K562 (cell line): ENCODE results near the gene SLC16A10. TPM values are rescaled to one million over a fixed set of nuclear protein-coding genes. Genes with fewer than 3 reads are reported as not detected.

ENCODE experiments used
- ATAC-seq: fragments of 200-7000 bp; cut with Tn5 transposase; 3 replicates; pipeline ENCODE4 v1.9.1; 2020; ENCODE audit warnings: moderate library complexity
- BruUV-seq: library from RNA; stranded (reverse); fragments of 400-500 nt; replicated peaks from 2 replicates; lab custom pipeline; 2021; lab: Mats Ljungman, UMichigan
- CTCF ChIA-PET: fragments of 300-600 bp; formaldehyde crosslinking; extraction: SDS; loops from one replicate; lab custom pipeline; 2021; ENCODE audit warnings: low intra/inter-chr PET ratio; lab: Yijun Ruan, JAX
- POLR2A ChIA-PET: fragments of 300-600, 350-650 bp; sonication (Branson Sonifier 250); formaldehyde crosslinking; extraction: SDS; loops from one replicate; lab custom pipeline; 2021; ENCODE audit warnings: antibody characterized with exemption, inconsistent platforms; lab: Yijun Ruan, JAX
- DNase-seq, 4 experiments: peaks; one replicate each; pipeline versions ENCODE4 v3.0.0 to v3.0.0-alpha.2; 2011 to 2018; ENCODE audit warnings: low spot score in 3 of 4, mixed read lengths in 3 of 4; ENCODE audit errors: extremely low read depth in 1 of 4
- FAIRE-seq: peaks from 2 replicates; lab custom pipeline; 2011; peaks lifted over from hg19 to GRCh38; lab: Jason Lieb, UNC
- H2AFZ ChIP-seq: 2 replicates; pipeline ENCODE4 v1.6.0; 2011; ENCODE audit warnings: low read depth, low read length, control low read depth, inconsistent platforms
- H3K27ac ChIP-seq: fragments of 200-600 bp; 3 replicates; pipeline ENCODE4 v1.8.0; 2011; ENCODE audit warnings: low read depth, mild to moderate bottlenecking, control low read depth, inconsistent platforms, low read length, moderate library complexity, mixed read lengths; ENCODE audit errors: extremely low read depth
- H3K27me3 ChIP-seq, 2 experiments: fragments of 300-600 bp in 1 of 2; 2 replicates in 1 of 2; 3 replicates in 1 of 2; pipeline versions ENCODE4 v1.6.0 to v1.8.0; 2011; ENCODE audit warnings: inconsistent platforms in 2 of 2, low read length in 2 of 2, mild to moderate bottlenecking in 1 of 2, mixed read lengths in 1 of 2, moderate library complexity in 1 of 2; ENCODE audit not compliant: control insufficient read depth in 2 of 2, insufficient read depth in 2 of 2
- H3K36me3 ChIP-seq: fragments of 300-600 bp; 3 replicates; pipeline ENCODE4 v1.8.0; 2011; ENCODE audit warnings: mild to moderate bottlenecking, low read length, inconsistent platforms; ENCODE audit not compliant: control insufficient read depth, insufficient read depth
- H3K4me1 ChIP-seq, 2 experiments: fragments of 200-600 bp in 1 of 2; replicated peaks in 1 of 2; 2 replicates in 1 of 2; 3 replicates in 1 of 2; pipeline versions ENCODE4 v1.5.1 to v1.8.0; 2011; ENCODE audit warnings: inconsistent platforms in 2 of 2, low read length in 2 of 2, mild to moderate bottlenecking in 1 of 2, mixed read lengths in 1 of 2, moderate library complexity in 1 of 2; ENCODE audit not compliant: control insufficient read depth in 2 of 2, insufficient read depth in 2 of 2
- H3K4me2 ChIP-seq: 2 replicates; pipeline ENCODE4 v1.6.1; 2011; ENCODE audit warnings: low read length, control low read depth, inconsistent platforms, mixed read lengths; ENCODE audit not compliant: insufficient read depth
- H3K4me3 ChIP-seq: fragments of 200-600 bp; sonication (generic), shearing (Covaris generic); 2 replicates; pipeline ENCODE4 v1.5.1; 2016; ENCODE audit warnings: control low read depth, inconsistent platforms
- H3K79me2 ChIP-seq: fragments of 200-600 bp; 3 replicates; pipeline ENCODE4 v1.8.0; 2011; ENCODE audit warnings: low read length, inconsistent platforms; ENCODE audit not compliant: control insufficient read depth, insufficient read depth
- H3K9ac ChIP-seq, 2 experiments: 2 replicates each; pipeline versions ENCODE4 v1.6.0 to v1.6.1; 2011; ENCODE audit warnings: low read depth in 2 of 2, low read length in 2 of 2, control low read depth in 1 of 2, inconsistent platforms in 1 of 2, mild to moderate bottlenecking in 1 of 2, mixed read lengths in 1 of 2; ENCODE audit not compliant: insufficient read depth in 1 of 2
- H3K9me1 ChIP-seq: one replicate; pipeline ENCODE4 v1.6.0; 2011; ENCODE audit warnings: inconsistent platforms, mild to moderate bottlenecking, low read length, moderate library complexity; ENCODE audit not compliant: control insufficient read depth, insufficient read depth
- H3K9me3 ChIP-seq: replicated peaks from 2 replicates; pipeline ENCODE4 v1.5.1; 2011; ENCODE audit warnings: low read depth, low read length, inconsistent platforms; ENCODE audit not compliant: control insufficient read depth, insufficient read depth
- H4K20me1 ChIP-seq: replicated peaks from 2 replicates; pipeline ENCODE4 v1.6.1; 2011; ENCODE audit warnings: low read length, inconsistent platforms, mixed read lengths; ENCODE audit not compliant: control insufficient read depth, insufficient read depth
- ESRRB ChIP-seq: fragments of 250-450 bp; sonication (Bioruptor Pico); IDR thresholded peaks from 2 replicates; pipeline ENCODE4 v1.5.0; 2020; ENCODE audit warnings: mild to moderate bottlenecking, moderate library complexity, borderline replicate concordance
- FOXJ2 ChIP-seq: fragments of 200-800 bp; sonication (Bioruptor generic); IDR thresholded peaks from 2 replicates; pipeline ENCODE4 v1.6.1; 2016; ENCODE audit warnings: missing genetic modification characterization, missing compliant biosample characterization
- KLF16 ChIP-seq: IDR thresholded peaks from 2 replicates; pipeline ENCODE4 v1.6.1; 2016; ENCODE audit warnings: antibody characterized with exemption
- MEIS2 ChIP-seq: fragments of 450-650 bp; IDR thresholded peaks from 2 replicates; pipeline ENCODE4 v1.6.1; 2014; ENCODE audit warnings: mild to moderate bottlenecking; ENCODE audit not compliant: partially characterized antibody
- NBN ChIP-seq: fragments of 450-650 bp; IDR thresholded peaks from 2 replicates; pipeline ENCODE4 v1.6.1; 2016; ENCODE audit warnings: low read depth, mild to moderate bottlenecking
- PBX2 ChIP-seq, 2 experiments: IDR thresholded peaks in 1 of 2; conservative IDR thresholded peaks in 1 of 2; 2 replicates each; pipeline ENCODE4 v1.6.1; 2016; ENCODE audit warnings: low read depth in 2 of 2, mild to moderate bottlenecking in 1 of 2, missing compliant biosample characterization in 1 of 2, missing genetic modification characterization in 1 of 2, moderate library complexity in 1 of 2
- SMAD4 ChIP-seq: fragments of 250-450 bp; sonication (Bioruptor Pico); conservative IDR thresholded peaks from 2 replicates; pipeline ENCODE4 v1.8.0; 2021; ENCODE audit warnings: inconsistent platforms, mild to moderate bottlenecking, moderate library complexity
- SPI1 ChIP-seq: IDR thresholded peaks from 2 replicates; pipeline ENCODE4 v1.6.1; 2011; ENCODE audit warnings: low read depth, low read length, control low read depth, borderline replicate concordance
- ZNF77 ChIP-seq: fragments of 250-450 bp; sonication (Bioruptor Pico); IDR thresholded peaks from 2 replicates; pipeline ENCODE4 v1.5.0; 2020
- WGBS: fragments of 100-300 bp; shearing (Covaris generic); methylation state at CpG from one replicate; pipeline ENCODE4 v1.1.6; 2016; ENCODE audit warnings: low coverage, mixed read lengths; ENCODE audit not compliant: insufficient coverage; ENCODE audit errors: missing lambda C conversion rate; 5-methylcytosine and 5-hydroxymethylcytosine counted together
- in situ Hi-C: fragments of 300-500 bp; cut with MboI; formaldehyde crosslinking; loops from 4 replicates; pipeline ENCODE4 v1.15.0; 2018; ENCODE audit warnings: inconsistent platforms, mixed read lengths
- intact Hi-C: fragments of 100-400 bp; cut with micrococcal nuclease; formaldehyde crosslinking; loops from 2 replicates; pipeline ENCODE4 v1.14.2; 2022
- polyA plus RNA-seq, 8 experiments: library from polyadenylated mRNA; depleted of rRNA in 4 of 8; stranded (reverse) in 5 of 8; unstranded in 3 of 8; fragments of >200 nt; fragmentation: Nextera tagmentation in 2 of 8; fragmentation: Illumina TruSeq in 1 of 8; extraction: Ambion mirVana in 2 of 8; extraction: Trizol in 1 of 8; gene quantifications; 2 replicates each; pipeline versions ENCODE4 v1.2.1 to v1.2.3, GENCODE V29; 2011 to 2014; ENCODE audit warnings: inconsistent platforms in 1 of 8, missing spikeins in 1 of 8
- total RNA-seq, 7 experiments: library from RNA; depleted of rRNA in 6 of 7; stranded (reverse); fragments of >200 nt in 6 of 7; fragmentation: Illumina TruSeq in 2 of 7; extraction: Trizol in 2 of 7; gene quantifications; 2 replicates each; pipeline versions ENCODE4 v1.2.1 to v1.2.3, GENCODE V29; 2011 to 2021; ENCODE audit warnings: low replicate concordance in 1 of 7
- TF ChIP-seq, protein P1 (sequence below): fragments of 450-650 bp; IDR thresholded peaks from 2 replicates; pipeline ENCODE4 v1.6.1; 2016

Gene SLC16A10
- total and polyA plus RNA-seq, 9 of the 15 experiments (the other 6 are each of a cell fraction or from before 2014, with no cell fraction given): 0.02 to 0.54 (median 0.24) TPM; not detected in 4

DNA sequence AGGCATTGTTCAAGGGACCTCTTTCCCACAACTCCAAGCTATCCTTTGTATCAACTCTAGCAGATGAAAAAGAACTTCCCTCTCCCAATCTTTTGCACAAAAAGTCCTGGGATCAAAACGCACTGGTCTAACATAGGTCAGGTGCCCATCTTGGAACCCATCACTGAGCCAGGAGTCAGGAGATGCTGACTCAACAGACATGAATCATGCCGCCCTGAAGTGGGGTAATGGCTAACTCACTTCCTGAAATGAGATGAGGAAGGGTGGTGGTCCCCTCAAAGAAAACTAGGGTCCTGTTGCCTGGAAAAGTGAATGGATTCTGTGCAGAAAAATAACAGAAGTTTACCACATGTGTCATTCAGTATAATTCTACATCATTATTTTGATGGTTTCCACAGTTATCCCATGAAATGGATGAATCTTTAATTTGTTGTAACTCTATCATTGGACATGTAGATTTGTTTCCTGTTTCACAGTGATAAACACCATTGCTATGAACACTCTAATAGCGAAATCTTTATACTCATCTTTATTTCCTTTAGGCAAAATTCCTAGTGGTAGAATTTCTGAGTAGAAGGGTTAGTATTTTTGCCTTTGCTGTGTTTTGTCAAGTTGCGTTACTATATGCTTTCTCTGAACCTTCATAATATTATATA is 151.3 kb downstream of the SLC16A10 start (continued):
- TF ChIP-seq ESRRB (CRISPR knock-in tag): no peak
- TF ChIP-seq FOXJ2 (tag): no peak
- TF ChIP-seq ZNF77 (CRISPR knock-in tag): no peak
- TF ChIP-seq KLF16: no peak
- TF ChIP-seq SMAD4 (CRISPR knock-in tag): no peak
- TF ChIP-seq, all 486 proteins: peak for 10

DNA sequence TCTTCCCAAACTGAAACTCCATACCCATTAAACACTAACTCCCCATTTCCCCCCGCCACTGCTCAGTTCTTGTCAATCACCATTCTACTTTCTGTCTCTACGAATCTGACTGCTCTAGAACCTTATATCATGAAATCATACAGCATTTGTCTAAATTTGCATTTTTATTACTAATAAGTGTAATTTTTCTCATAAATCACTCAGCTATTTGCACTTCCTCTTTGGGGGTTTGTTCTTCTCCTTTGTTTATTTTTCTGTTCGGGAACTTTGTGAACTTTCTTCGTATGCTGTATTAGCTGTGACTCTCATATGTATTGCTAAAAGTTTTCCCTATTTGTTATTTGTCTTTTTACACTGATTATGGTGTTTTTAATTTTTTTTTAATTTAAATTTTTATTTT is 152.2 kb downstream of the SLC16A10 start:
- POLR2A ChIA-PET: interaction anchor here (0.7 kb wide), 1 partner anchor 8 kb away, joined by 3 read pairs; no protein-coding TSS in a partner anchor
- Histone ChIP-seq H3K79me2 (no peaks in the 10 kb centered on the region), H3K9me1 (no peaks in the 10 kb centered on the region)
- TF ChIP-seq, protein P1, sequence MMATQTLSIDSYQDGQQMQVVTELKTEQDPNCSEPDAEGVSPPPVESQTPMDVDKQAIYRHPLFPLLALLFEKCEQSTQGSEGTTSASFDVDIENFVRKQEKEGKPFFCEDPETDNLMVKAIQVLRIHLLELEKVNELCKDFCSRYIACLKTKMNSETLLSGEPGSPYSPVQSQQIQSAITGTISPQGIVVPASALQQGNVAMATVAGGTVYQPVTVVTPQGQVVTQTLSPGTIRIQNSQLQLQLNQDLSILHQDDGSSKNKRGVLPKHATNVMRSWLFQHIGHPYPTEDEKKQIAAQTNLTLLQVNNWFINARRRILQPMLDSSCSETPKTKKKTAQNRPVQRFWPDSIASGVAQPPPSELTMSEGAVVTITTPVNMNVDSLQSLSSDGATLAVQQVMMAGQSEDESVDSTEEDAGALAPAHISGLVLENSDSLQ: peak; percentile 66; the same call in 1 of the 2 replicates
- TF ChIP-seq NBN (no peak), MEIS2 (peak; percentile 85), PBX2 (CRISPR knock-in tag; IDR thresholded peaks at IDR 0.05; ENCODE audit: low read depth) (no peak), PBX2 (tag; conservative IDR thresholded peaks at IDR 0.05; ENCODE audit: low read depth) (peak; percentile 58; the same call in 1 of the 2 replicates), SPI1 (peak; percentile 78)
- TF ChIP-seq, all 486 proteins: peak for 4
- WGBS: 12% methylated on average over 4 of the region's 4 CpGs
- no peaks in the 10 kb centered on the region; a peak in 1 of 5 replicates for H3K4me1 ChIP-seq
- CTCF ChIA-PET: no interaction called here
- no peak overlapping the region for H3K4me2 ChIP-seq
- DNase-seq (no peak), FAIRE-seq (no peak), ATAC-seq (no peak)
- no peak overlapping the region for H3K9ac ChIP-seq
- H3K27me3 ChIP-seq: no peaks in the 10 kb centered on the region; a peak in 1 of 5 replicates
- H2AFZ ChIP-seq: no peak overlapping the region
- no peak overlapping the region for H3K27ac ChIP-seq
- H3K9me3 ChIP-seq: no peaks in the 10 kb centered on the region
- H3K4me3 ChIP-seq: no peak overlapping the region
- no peaks in the 10 kb centered on the region for H4K20me1 ChIP-seq
- intact Hi-C loops: no loop called here
- no TSS peak for BruUV-seq
- in situ Hi-C loops: no loop called here
- H3K36me3 ChIP-seq: no peaks in the 10 kb centered on the region
